GM18520 (cell line): Measurements from ENCODE around the gene MFSD2A.
"Not testable (repeated sequence)": the region's sequence is repeated elsewhere in the genome, so short reads cannot be mapped to it uniquely, and the experiment has no call there.

Experiments
- ATAC-seq: cut with Tn5 transposase; IDR thresholded peaks from one replicate; pipeline ENCODE4 v1.9.1; 2021; ENCODE audit not compliant: unreplicated experiment

The MFSD2A gene

GRCh38 chr1:39965044-39965443, 10.1 kb downstream of the MFSD2A start:
- no peak for ATAC-seq

- no peak for ATAC-seq
Measured at GRCh38 chr1:39969048-39969447, 14.1 kb downstream of the MFSD2A start.

- no peak for ATAC-seq
Measured at GRCh38 chr1:39969531-39970270, 14.8 kb downstream of the MFSD2A start.

GRCh38 chr1:39970274-39970673, 15.3 kb downstream of the MFSD2A start:
- ATAC-seq: no peak

- no peak for ATAC-seq
Measured at GRCh38 chr1:39971138-39971537, 16.2 kb downstream of the MFSD2A start.

- no peak for ATAC-seq
Measured at GRCh38 chr1:39973503-39974135, 18.7 kb downstream of the MFSD2A start.

- no peak for ATAC-seq
Measured at GRCh38 chr1:39976732-39977131, 21.8 kb downstream of the MFSD2A start.

- ATAC-seq: no peak
Measured at GRCh38 chr1:39977202-39977601, 22.3 kb downstream of the MFSD2A start.

- no peak for ATAC-seq
Measured at GRCh38 chr1:39979654-39980053, 24.7 kb downstream of the MFSD2A start.

- no peak for ATAC-seq
Measured at GRCh38 chr1:39980555-39981313, 25.8 kb downstream of the MFSD2A start.

- ATAC-seq: no peak
Measured at GRCh38 chr1:39981385-39981784, 26.4 kb downstream of the MFSD2A start.

- ATAC-seq: no peak
Measured at GRCh38 chr1:39981945-39982344, 27.0 kb downstream of the MFSD2A start.

GRCh38 chr1:39984480-39984879, 29.5 kb downstream of the MFSD2A start:
- ATAC-seq: not testable (repeated sequence)

GRCh38 chr1:39984951-39985350, 30.0 kb downstream of the MFSD2A start:
- ATAC-seq: no peak

GRCh38 chr1:39987869-39988268, 32.9 kb downstream of the MFSD2A start:
- ATAC-seq: no peak

GRCh38 chr1:39988618-39989343, 33.8 kb downstream of the MFSD2A start:
- no peak for ATAC-seq

GRCh38 chr1:39990428-39990827, 35.5 kb downstream of the MFSD2A start:
- ATAC-seq: no peak

GRCh38 chr1:39992234-39992633, 37.3 kb downstream of the MFSD2A start:
- no peak for ATAC-seq

GRCh38 chr1:39992888-39993287, 37.9 kb downstream of the MFSD2A start:
- ATAC-seq: no peak

GRCh38 chr1:39995973-39996393, 41.0 kb downstream of the MFSD2A start:
- ATAC-seq: peak; percentile 86

- no peak for ATAC-seq
Measured at GRCh38 chr1:39996396-39997004, 41.6 kb downstream of the MFSD2A start.
